ENCODE measurements around the gene HERC6.
"Not testable (repeated sequence)": the region's sequence is repeated elsewhere in the genome, so short reads cannot be mapped to it uniquely, and the experiment has no call there.

Gene HERC6

DNA sequence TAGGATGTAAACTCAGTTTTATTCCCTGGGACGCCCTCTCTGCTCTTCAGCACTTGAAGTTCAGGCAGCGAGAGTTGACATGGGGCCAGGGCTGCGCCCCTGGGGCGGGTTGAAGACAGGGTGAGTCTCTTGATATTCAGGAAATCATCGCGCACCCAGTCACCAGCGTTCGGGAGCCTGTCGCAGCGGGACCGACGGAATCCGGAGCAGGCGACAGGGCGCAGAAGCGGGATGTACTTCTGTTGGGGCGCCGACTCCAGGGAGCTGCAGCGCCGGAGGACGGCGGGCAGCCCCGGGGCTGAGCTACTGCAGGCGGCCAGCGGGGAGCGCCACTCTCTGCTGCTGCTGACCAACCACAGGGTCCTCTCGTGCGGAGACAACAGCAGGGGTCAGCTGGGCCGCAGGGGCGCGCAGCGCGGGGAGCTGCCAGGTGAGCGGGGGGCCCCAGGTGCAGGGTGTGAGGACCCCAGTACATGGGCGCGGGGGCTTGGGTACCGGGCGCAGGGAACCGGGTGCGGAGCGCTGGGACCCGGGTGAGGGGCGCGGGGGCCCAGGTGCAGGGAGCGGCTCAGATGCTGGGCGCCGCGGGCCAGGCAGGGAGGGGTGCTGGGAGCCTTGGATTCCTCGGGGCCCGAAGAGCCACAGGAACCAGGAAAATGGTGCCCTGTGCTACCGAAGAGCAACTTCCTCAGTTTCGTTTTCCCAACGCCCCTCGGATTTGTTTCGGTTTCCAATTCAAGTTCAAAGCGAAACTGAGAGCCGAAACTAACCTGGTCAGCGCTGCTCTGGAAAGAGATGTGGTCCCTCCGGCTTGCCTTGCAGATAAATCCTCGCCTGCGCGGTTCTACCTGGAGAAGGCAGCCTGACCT, at the start of gene HERC6:
Gene HERC6, plus strand, starts transcription at position 162 of the 869 bp plus-strand sequence. Its CDS starts 70 bp downstream, at position 232.
- peak; percentile 64 for DNase-seq (ENCODE audit: low spot score)

- no peak for DNase-seq (ENCODE audit: low spot score)
Measured at GRCh38 chr4:88333741-88334405, 44.8 kb upstream of the HERC6 start.

GRCh38 chr4:88335092-88335665, 43.5 kb upstream of the HERC6 start:
- peak; percentile 8 for DNase-seq (ENCODE audit: low spot score)

DNA sequence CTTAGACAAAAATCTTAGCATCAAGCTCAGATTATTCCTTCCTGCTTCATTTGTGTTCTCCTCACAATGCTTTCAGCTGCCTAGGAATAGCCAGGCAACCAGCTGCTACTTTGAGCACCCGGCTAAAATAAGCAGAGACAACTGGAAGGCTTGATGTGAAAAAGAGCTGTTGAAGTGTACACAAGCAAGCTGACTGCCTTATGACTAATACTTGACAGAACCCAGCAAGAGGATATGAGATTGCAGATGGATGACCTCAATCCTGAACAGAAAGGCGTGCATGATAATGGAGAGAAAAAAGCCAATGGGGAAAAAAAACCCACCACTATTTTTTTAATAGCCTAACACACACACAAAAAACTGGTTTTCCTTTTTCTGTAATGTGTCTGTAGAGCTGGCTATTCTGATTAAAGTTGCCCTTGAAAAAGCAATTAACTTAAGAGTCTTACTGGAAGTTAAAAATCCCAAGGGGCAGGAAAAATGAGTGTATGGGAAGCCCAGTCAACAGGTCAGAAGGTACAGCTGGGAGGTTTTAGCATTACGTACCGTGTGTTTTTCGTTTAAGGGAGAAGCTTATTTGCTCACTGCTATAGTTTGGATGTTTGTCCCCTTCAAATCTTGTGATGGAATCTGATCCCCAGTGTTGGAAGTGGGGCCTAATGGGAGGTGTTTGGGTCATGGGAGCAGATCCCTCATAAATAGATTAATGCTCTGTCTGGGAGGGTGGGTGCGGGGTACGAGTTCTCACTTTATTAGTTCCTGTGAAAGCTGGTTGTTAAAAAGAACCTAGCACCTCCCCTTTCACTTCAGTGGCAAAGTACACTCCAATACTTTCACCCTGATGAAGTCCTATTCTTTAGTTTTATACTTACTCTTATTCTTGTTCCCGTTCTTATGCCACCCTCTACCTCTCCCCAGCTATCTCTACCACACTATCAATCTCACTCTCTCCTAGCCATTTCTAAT, 37.1 kb upstream of the HERC6 start:
- DNase-seq (ENCODE audit: low spot score): no peak

DNA sequence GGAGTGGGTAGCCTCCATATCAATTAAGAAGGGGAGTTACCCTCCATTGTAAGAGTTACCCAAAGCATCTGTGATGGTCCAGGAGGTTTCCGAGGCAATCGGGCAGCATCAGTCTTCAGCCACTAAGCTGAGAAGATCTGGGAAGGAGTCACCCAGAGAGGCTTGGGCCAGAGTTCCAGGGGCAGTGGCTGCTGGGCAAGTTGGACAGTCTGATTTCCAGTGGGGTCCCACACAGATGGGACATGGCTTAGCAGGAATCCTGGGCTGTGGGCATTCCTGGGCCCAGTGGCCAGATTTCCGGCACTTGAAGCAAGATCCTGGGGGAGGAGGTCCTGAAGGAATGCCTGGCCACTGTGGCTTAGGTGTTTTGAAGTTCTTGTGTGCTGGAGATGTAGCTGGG, 31.8 kb upstream of the HERC6 start:
- DNase-seq (ENCODE audit: low spot score): not testable (repeated sequence)

DNA sequence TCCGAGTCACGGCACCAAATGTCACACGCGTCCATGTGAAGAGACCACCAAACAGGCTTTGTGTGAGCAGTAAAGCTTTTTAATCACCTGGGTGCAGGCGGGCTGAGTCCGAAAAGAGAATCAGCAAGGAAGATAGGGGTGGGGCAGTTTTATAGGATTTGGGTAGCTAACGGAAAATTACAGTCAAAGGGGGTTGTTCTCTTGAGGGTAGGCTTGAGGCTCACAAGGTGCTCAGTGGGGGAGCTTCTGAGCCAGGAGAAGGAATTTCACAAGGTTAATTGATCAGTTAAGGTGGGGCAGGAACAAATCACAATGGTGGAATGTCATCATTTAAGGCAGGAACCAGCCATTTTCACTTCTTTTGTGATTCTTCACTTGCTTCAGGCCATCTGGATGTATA, 29.9 kb upstream of the HERC6 start:
- not testable (repeated sequence) for DNase-seq (ENCODE audit: low spot score)

GRCh38 chr4:88350786-88351185, 27.9 kb upstream of the HERC6 start:
- DNase-seq (ENCODE audit: low spot score): no peak

DNA sequence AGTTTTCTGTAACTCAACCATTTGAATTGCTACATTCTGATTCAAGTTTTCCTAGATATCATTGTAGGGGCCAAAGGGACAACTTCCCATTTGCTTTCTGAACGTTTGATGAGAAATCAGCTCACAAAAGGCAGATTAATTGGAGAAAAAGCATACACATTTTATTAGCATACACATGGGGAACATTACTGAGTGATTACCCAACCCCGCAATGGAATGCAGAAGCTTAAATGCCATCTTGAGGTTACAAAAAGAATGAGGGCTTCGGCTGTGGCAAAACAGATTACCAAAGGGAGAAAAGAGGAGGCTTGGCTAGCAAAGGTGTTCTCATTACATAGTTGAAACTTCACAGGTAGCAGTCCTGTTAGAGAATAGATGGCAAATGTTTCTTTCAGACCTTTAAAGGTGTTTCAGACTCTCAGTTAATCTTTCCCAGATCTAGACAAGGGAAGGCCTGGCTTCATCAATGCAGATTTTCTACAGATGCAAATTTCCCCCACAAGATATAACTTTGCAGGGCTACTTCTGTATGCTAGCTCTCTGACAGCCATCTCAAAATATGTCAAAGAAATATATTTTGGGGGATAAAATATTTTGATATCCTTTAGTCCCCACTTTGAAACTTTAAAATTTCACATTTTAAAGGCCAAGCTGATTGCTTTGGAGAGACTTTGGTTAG, 26.5 kb upstream of the HERC6 start:
- DNase-seq (ENCODE audit: low spot score): no peak

DNA sequence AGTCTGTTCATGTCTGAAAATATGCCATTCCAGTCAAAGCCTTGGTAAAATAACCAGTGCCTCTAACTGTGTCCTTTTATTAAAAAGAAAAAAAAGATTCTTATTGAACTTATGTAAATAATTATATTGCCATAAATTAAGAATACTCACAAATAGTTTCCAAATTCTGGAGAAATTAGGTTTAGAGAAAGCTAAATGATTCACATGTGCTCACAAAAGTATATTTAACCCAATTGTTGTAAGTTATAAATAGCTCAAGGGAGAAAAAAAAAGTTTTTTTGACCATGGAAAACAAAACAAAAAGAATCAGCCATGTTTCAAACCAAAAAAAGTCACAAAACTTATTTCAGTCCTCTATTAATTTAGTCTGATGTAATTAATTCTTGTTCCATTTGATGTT, 25.3 kb upstream of the HERC6 start:
- DNase-seq (ENCODE audit: low spot score): no peak

- no peak for DNase-seq (ENCODE audit: low spot score)
Measured at GRCh38 chr4:88356771-88357170, 21.9 kb upstream of the HERC6 start.

DNA sequence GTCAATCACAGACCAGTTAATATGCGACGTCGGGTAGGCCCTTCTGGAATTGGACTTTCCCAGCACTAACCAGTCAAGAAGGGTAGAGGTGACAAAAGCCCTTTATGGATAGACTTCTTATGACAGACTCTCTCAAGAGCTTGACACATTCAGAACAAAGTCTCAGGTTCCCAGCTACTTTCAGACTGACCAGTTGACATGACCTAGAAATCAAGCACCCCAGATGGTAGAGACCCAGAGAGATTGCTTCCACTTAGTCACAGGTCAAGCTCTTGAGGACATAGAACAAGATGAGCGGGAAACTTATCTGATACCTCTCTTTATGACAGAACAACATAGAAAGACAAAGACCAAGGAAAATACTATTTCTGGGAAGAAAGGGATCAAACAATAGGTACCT, 21.4 kb upstream of the HERC6 start:
- no peak for DNase-seq (ENCODE audit: low spot score)

DNA sequence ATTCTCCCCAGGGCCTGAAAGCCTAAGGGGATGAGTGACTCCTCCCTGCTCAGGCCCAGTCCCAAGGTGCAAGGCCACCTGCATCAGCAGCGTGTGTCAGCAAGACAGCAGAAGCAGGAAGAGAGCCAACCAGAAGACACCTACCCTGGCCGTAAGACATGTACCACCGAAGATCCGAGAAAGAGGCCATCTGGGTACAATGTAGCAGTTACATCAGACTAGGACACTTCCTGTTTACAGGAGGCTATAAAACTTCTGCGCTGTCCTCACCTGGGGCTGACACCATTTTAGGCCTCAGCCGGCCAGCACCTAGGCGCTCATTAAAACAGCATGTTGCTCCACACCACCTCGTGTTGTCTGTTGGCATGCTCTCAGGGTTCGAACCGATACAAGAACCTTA, 19.1 kb upstream of the HERC6 start:
- no peak for DNase-seq (ENCODE audit: low spot score)

- no peak for DNase-seq (ENCODE audit: low spot score)
Measured at GRCh38 chr4:88360256-88360655, 18.4 kb upstream of the HERC6 start.

GRCh38 chr4:88360791-88361190, 17.9 kb upstream of the HERC6 start:
- no peak for DNase-seq (ENCODE audit: low spot score)

DNA sequence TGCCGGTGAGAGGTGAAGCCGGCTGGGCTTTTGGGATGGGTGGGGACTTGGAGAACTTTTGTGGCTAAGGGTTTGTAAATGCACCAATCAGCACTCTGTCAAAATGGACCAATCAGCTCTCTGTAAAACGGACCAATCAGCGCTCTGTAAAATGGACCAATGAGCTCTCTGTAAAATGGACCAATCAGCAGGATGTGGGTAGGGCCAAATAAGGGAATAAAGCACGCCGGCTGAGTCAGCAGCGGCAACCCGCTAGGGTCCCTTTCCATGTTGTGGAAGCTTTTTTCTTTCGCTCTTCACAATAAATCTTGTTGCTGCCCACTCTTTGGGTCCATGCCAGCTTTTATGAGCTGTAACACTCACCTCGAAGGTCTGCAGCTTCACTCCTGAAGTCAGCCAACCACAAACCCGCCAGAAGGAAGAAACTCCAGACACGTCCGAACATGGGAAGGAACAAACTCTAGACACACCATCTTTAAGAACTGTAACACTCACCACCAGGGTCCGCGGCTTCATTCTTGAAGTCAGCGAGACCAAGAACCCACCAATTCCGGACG, 17.4 kb upstream of the HERC6 start:
- DNase-seq (ENCODE audit: low spot score): not testable (repeated sequence)

DNA sequence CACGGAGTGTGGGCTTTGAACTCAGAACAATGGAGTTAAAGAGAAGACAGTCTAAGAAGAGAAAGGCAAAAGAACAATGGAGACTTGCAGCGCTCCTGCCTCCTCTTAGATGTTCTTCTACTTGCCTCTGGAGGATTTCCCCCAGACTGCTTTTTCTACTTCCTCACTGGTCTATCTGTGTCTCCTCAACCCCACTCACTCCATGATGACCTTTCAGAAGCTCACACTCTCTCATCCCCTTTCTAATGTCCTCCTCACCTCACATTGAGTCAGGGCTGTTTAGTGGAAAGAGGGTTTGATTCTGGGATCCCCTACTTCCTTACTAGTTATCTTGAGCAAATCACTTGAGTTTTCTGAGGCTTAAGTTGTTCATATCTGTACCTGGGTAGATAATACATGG, 12.2 kb upstream of the HERC6 start:
- no peak for DNase-seq (ENCODE audit: low spot score)

DNA sequence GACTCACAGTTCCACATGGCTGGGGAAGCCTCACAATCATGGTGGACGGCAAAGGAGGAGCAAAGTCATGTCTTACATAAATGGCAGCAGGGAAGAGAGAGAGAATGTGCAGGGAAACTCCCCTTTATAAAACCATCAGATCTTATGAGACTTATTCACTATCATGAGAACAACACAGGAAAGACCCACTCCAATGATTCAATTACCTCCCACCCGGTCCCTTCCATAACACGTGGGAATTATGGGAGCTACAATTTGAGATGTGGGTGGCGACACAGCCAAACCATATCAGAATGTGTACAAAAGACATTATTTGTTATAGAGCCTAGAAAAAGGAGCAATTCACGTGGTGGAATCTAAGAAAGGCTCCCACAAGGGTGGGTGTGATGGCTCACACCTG, 10.8 kb upstream of the HERC6 start:
- DNase-seq (ENCODE audit: low spot score): no peak

GRCh38 chr4:88369180-88369812, 9.4 kb upstream of the HERC6 start:
- DNase-seq (ENCODE audit: low spot score): peak; percentile 4

GRCh38 chr4:88381123-88381522, 2.5 kb downstream of the HERC6 start:
- no peak for DNase-seq (ENCODE audit: low spot score)

GRCh38 chr4:88382621-88383020, 4.0 kb downstream of the HERC6 start:
- no peak for DNase-seq (ENCODE audit: low spot score)

- no peak for DNase-seq (ENCODE audit: low spot score)
Measured at GRCh38 chr4:88390128-88390527, 11.5 kb downstream of the HERC6 start.

Measured in HuH-7 (cell line).